Lower leg skin (tissue), 3 donors: ENCODE data around the gene KLC4.

Experiments used
- CTCF ChIP-seq, 3 donors: fragments of 450-650 bp; IDR thresholded peaks; one replicate each; pipeline ENCODE4 v1.5.1; 2016; ENCODE audit warnings: antibody characterized with exemption in 3 of 3, mild to moderate bottlenecking in 3 of 3, moderate library complexity in 2 of 3
- POLR2A ChIP-seq, 2 donors: fragments of 450-650 bp; IDR thresholded peaks; one replicate each; pipeline ENCODE4 v1.6.1; 2016 to 2017; ENCODE audit warnings: antibody characterized with exemption in 2 of 2, mild to moderate bottlenecking in 1 of 2, moderate library complexity in 1 of 2

- TF ChIP-seq CTCF (IDR thresholded peaks at IDR 0.05) (no peak), POLR2A (IDR thresholded peaks at IDR 0.05) (no peak)
These were observed 61.8 kb downstream of the KLC4 start for GRCh38 chr6:43120944-43121913.
